PC-9 (cell line): ENCODE measurements around the gene SCYGR3. TPM values are rescaled to one million over a fixed set of nuclear protein-coding genes. Genes with fewer than 3 reads are reported as not detected.

ENCODE experiments used
- BruUV-seq: library from RNA; stranded (reverse); fragments of 400-500 nt; replicated peaks from 2 replicates; lab custom pipeline; 2021; lab: Mats Ljungman, UMichigan
- CTCF ChIA-PET: fragments of 300-600 bp; sonication (Branson Sonifier 250); formaldehyde crosslinking; loops from one replicate; lab custom pipeline; 2022; ENCODE audit warnings: antibody characterized with exemption; lab: Charles Lee
- POLR2A ChIA-PET: fragments of 300-600 bp; sonication (Branson Sonifier 250); formaldehyde crosslinking; loops from one replicate; lab custom pipeline; 2022; ENCODE audit warnings: antibody characterized with exemption; ENCODE audit not compliant: unreplicated experiment; lab: Charles Lee
- DNase-seq, 2 experiments: peaks; one replicate each; pipeline versions ENCODE4 v3.0.0 to v3.0.0-alpha.2; 2015 to 2022; ENCODE audit warnings: mixed read lengths in 1 of 2
- H2AFZ ChIP-seq: fragments of 200-600 bp; sonication (generic); 2 replicates; pipeline ENCODE4 v1.8.1; 2017; ENCODE audit warnings: antibody characterized with exemption
- H3F3A ChIP-seq: fragments of 200-600 bp; sonication (generic); 2 replicates; pipeline ENCODE4 v1.8.1; 2017; ENCODE audit warnings: antibody characterized with exemption, mild to moderate bottlenecking, low read depth; ENCODE audit not compliant: insufficient read depth
- H3K27ac ChIP-seq: fragments of 200-600 bp; sonication (generic); 2 replicates; pipeline ENCODE4 v1.6.1; 2016; ENCODE audit warnings: mixed run types
- H3K27me3 ChIP-seq: fragments of 200-600 bp; sonication (generic); 2 replicates; pipeline ENCODE4 v1.6.1; 2016; ENCODE audit warnings: low read depth, mixed run types; ENCODE audit not compliant: insufficient read depth
- H3K36me3 ChIP-seq: fragments of 200-600 bp; sonication (generic); 2 replicates; pipeline ENCODE4 v1.6.1; 2016; ENCODE audit warnings: low read depth, mixed run types
- H3K4me1 ChIP-seq: fragments of 200-600 bp; sonication (generic); replicated peaks from 2 replicates; pipeline ENCODE4 v1.6.1; 2016; ENCODE audit warnings: mixed run types; ENCODE audit not compliant: insufficient read depth
- H3K4me2 ChIP-seq: fragments of 200-600 bp; sonication (generic); 2 replicates; pipeline ENCODE4 v1.6.1; 2017; ENCODE audit warnings: mixed run types
- H3K4me3 ChIP-seq: fragments of 200-600 bp; sonication (generic); 2 replicates; pipeline ENCODE4 v1.6.1; 2016; ENCODE audit warnings: mixed run types
- H3K79me2 ChIP-seq: fragments of 200-600 bp; sonication (generic); 2 replicates; pipeline ENCODE4 v1.6.1; 2017; ENCODE audit warnings: low read depth, mixed run types
- H3K9me2 ChIP-seq: fragments of 200-600 bp; sonication (generic); 2 replicates; pipeline ENCODE4 v1.8.1; 2017; ENCODE audit warnings: mild to moderate bottlenecking; ENCODE audit not compliant: insufficient read depth
- H3K9me3 ChIP-seq: fragments of 200-600 bp; sonication (generic); 2 replicates; pipeline ENCODE4 v1.8.1; 2016; ENCODE audit warnings: low read depth; ENCODE audit not compliant: insufficient read depth
- H4K20me1 ChIP-seq: fragments of 200-600 bp; sonication (generic); 2 replicates; pipeline ENCODE4 v1.8.1; 2017; ENCODE audit not compliant: insufficient read depth
- CTCF ChIP-seq: fragments of 200-600 bp; sonication (generic); conservative IDR thresholded peaks from 2 replicates; pipeline ENCODE4 v1.6.1; 2017; ENCODE audit warnings: mixed run types, antibody characterized with exemption, mild to moderate bottlenecking, moderate library complexity
- EZH2 ChIP-seq: fragments of 200-600 bp; sonication (generic); IDR thresholded peaks from 2 replicates; pipeline ENCODE4 v1.8.0; 2017; ENCODE audit warnings: antibody characterized with exemption, low read depth
- intact Hi-C: fragments of 100-400 bp; cut with micrococcal nuclease; formaldehyde crosslinking; loops from one replicate; pipeline ENCODE4 v1.10.0; 2022; ENCODE audit not compliant: unreplicated experiment
- total RNA-seq: library from RNA; stranded (reverse); gene quantifications from 2 replicates; pipeline ENCODE4 v1.2.3, GENCODE V29; 2021

The SCYGR3 gene
- total RNA-seq, 1 experiment from 2014 or later: not detected

- no peak overlapping the region for H2AFZ ChIP-seq
- H4K20me1 ChIP-seq: no peaks in the 10 kb centered on the region
- intact Hi-C loops: no loop called here
- CTCF ChIA-PET: no interaction called here
- no peak overlapping the region for H3K27ac ChIP-seq
- H3K27me3 ChIP-seq: no peaks in the 10 kb centered on the region
- H3K36me3 ChIP-seq: no peaks in the 10 kb centered on the region
- TF ChIP-seq CTCF: no peak
- no peak for TF ChIP-seq EZH2
- H3K4me3 ChIP-seq: no peak overlapping the region
- no peaks in the 10 kb centered on the region for H3F3A ChIP-seq
- H3K9me3 ChIP-seq: no peaks in the 10 kb centered on the region
- no peaks in the 10 kb centered on the region for H3K79me2 ChIP-seq
- POLR2A ChIA-PET: no interaction called here
- H3K4me1 ChIP-seq: peaks cover under 1% of the 10 kb centered on the region
- no peak overlapping the region for H3K4me2 ChIP-seq
- H3K9me2 ChIP-seq: no peaks in the 10 kb centered on the region
- no TSS peak for BruUV-seq
- no peak for DNase-seq
Measured at GRCh38 chr2:227592694-227593387, 21.8 kb downstream of the SCYGR3 start.

GRCh38 chr2:227582369-227582768 is 32.3 kb downstream of the SCYGR3 start:
- Histone ChIP-seq H3K4me3 (no peak overlapping the region), H3K9me2 (0 out of 2 replicates have a peak, but pooled peaks cover 4% of the 10 kb centered on the region), H3F3A (no peaks in the 10 kb centered on the region; the same call in 1 of the 2 replicates), H3K27ac (no peak overlapping the region), H3K9me3 (peaks cover 7% of the 10 kb centered on the region), H3K4me2 (no peak overlapping the region), H3K36me3 (no peaks in the 10 kb centered on the region), H3K79me2 (no peaks in the 10 kb centered on the region), H3K4me1 (no peaks in the 10 kb centered on the region), H4K20me1 (no peaks in the 10 kb centered on the region), H2AFZ (no peak overlapping the region), H3K27me3 (no peaks in the 10 kb centered on the region)
- CTCF ChIA-PET: no interaction called here
- no peak for DNase-seq
- TF ChIP-seq EZH2 (no peak), CTCF (no peak)
- BruUV-seq: no TSS peak
- POLR2A ChIA-PET: no interaction called here
- intact Hi-C loops: no loop called here

- CTCF ChIA-PET: no interaction called here
Measured at GRCh38 chr2:227579791-227580190, 34.8 kb downstream of the SCYGR3 start.

More at GRCh38 chr2:227579791-227580190, 34.8 kb downstream of the SCYGR3 start:
- Histone ChIP-seq H3K4me2 (no peak overlapping the region), H3K79me2 (no peaks in the 10 kb centered on the region), H3F3A (no peaks in the 10 kb centered on the region; the same call in 1 of the 2 replicates), H2AFZ (no peak overlapping the region), H3K4me1 (no peaks in the 10 kb centered on the region), H3K36me3 (no peaks in the 10 kb centered on the region), H3K9me2 (peaks cover 4% of the 10 kb centered on the region; the same call in 1 of the 2 replicates), H3K9me3 (peaks cover 7% of the 10 kb centered on the region), H3K27ac (no peak overlapping the region), H3K27me3 (no peaks in the 10 kb centered on the region), H3K4me3 (no peak overlapping the region), H4K20me1 (no peaks in the 10 kb centered on the region)
- POLR2A ChIA-PET: no interaction called here
- TF ChIP-seq CTCF (no peak), EZH2 (no peak)
- no peak for DNase-seq
- no TSS peak for BruUV-seq
- intact Hi-C loops: loop anchor here (10.0 kb wide), 1 partner anchor 185 kb away; no protein-coding TSS in a partner anchor
